Subcutaneous abdominal adipose tissue (tissue), 5 donors: Measurements from ENCODE around the gene PDE9A.

Experiments
- H3K27ac ChIP-seq: one replicate; pipeline ENCODE4 v1.7.0; 2013; ENCODE audit warnings: low read depth, mild to moderate bottlenecking, inconsistent platforms, low read length, moderate library complexity
- H3K27me3 ChIP-seq, 5 donors: one replicate each; pipeline ENCODE4 v1.7.0; 2013; ENCODE audit warnings: low read length in 5 of 5, inconsistent platforms in 1 of 5; ENCODE audit not compliant: control insufficient read depth in 5 of 5, insufficient read depth in 4 of 5
- H3K36me3 ChIP-seq, 5 donors: one replicate each; pipeline ENCODE4 v1.7.0; 2013; ENCODE audit warnings: low read length in 5 of 5; ENCODE audit not compliant: control insufficient read depth in 5 of 5, insufficient read depth in 5 of 5
- H3K4me1 ChIP-seq, 5 donors: one replicate each; pipeline ENCODE4 v1.7.0; 2013; ENCODE audit warnings: low read length in 5 of 5, mild to moderate bottlenecking in 3 of 5, moderate library complexity in 1 of 5; ENCODE audit not compliant: control insufficient read depth in 5 of 5, insufficient read depth in 5 of 5
- H3K4me3 ChIP-seq, 5 donors: one replicate each; pipeline ENCODE4 v1.7.0; 2013; ENCODE audit warnings: low read length in 5 of 5, low read depth in 1 of 5
- H3K9ac ChIP-seq, 5 donors: one replicate each; pipeline ENCODE4 v1.7.0; 2013; ENCODE audit warnings: low read length in 5 of 5, mild to moderate bottlenecking in 4 of 5, moderate library complexity in 3 of 5
- H3K9me3 ChIP-seq, 5 donors: one replicate each; pipeline ENCODE4 v1.7.0; 2013; ENCODE audit warnings: low read length in 5 of 5; ENCODE audit not compliant: control insufficient read depth in 5 of 5
- donor health status: healthy.
- donor health status: healthy.
- donor health status: healthy.
- donor health status: healthy.
- donor health status: healthy.

Gene PDE9A

GRCh38 chr21:42753804-42754203, 100.4 kb downstream of the PDE9A start:
- no peaks in the 10 kb centered on the region for H3K4me1 ChIP-seq
- no peaks in the 10 kb centered on the region for H3K9me3 ChIP-seq
- peaks cover 0 to 17% (median 12%) of the 10 kb centered on the region in 5 donors for H3K36me3 ChIP-seq
- H3K4me3 ChIP-seq, result no peak overlapping the region
- no peak overlapping the region for H3K9ac ChIP-seq
- no peaks in the 10 kb centered on the region for H3K27me3 ChIP-seq
- no peak overlapping the region for H3K27ac ChIP-seq

- no peak overlapping the region for H3K4me3 ChIP-seq
- H3K9me3 ChIP-seq, result no peaks in the 10 kb centered on the region
- H3K27ac ChIP-seq, result no peak overlapping the region
- H3K27me3 ChIP-seq, result peaks cover 0 to 3% (median 0%) of the 10 kb centered on the region in 5 donors
- H3K36me3 ChIP-seq, result peaks cover 0 to 17% (median 12%) of the 10 kb centered on the region in 5 donors
- H3K4me1 ChIP-seq, result no peaks in the 10 kb centered on the region
- no peak overlapping the region for H3K9ac ChIP-seq
Measured at GRCh38 chr21:42754270-42754933, 101.0 kb downstream of the PDE9A start.

GRCh38 chr21:42755031-42755665, 101.7 kb downstream of the PDE9A start:
- Histone ChIP-seq H3K4me3 (no peak overlapping the region), H3K9me3 (no peaks in the 10 kb centered on the region), H3K4me1 (no peaks in the 10 kb centered on the region), H3K27ac (no peak overlapping the region), H3K27me3 (peaks cover 0 to 5% (median 0%) of the 10 kb centered on the region in 5 donors), H3K9ac (no peak overlapping the region), H3K36me3 (peaks cover 0 to 17% (median 12%) of the 10 kb centered on the region in 5 donors)

GRCh38 chr21:42755766-42756579, 102.6 kb downstream of the PDE9A start:
- Histone ChIP-seq H3K9ac (no peak overlapping the region), H3K36me3 (peaks cover 0 to 18% (median 12%) of the 10 kb centered on the region in 5 donors), H3K4me3 (no peak overlapping the region), H3K27ac (no peak overlapping the region), H3K27me3 (peaks cover 0 to 6% (median 0%) of the 10 kb centered on the region in 5 donors), H3K9me3 (no peaks in the 10 kb centered on the region), H3K4me1 (no peaks in the 10 kb centered on the region)

- no peak overlapping the region for H3K9ac ChIP-seq
- H3K36me3 ChIP-seq, result peaks cover 0 to 24% (median 18%) of the 10 kb centered on the region in 5 donors
- H3K27ac ChIP-seq, result no peak overlapping the region
- no peaks in the 10 kb centered on the region for H3K9me3 ChIP-seq
- no peaks in the 10 kb centered on the region for H3K4me1 ChIP-seq
- H3K4me3 ChIP-seq, result no peak overlapping the region
- peaks cover 0 to 10% (median 0%) of the 10 kb centered on the region in 5 donors for H3K27me3 ChIP-seq
Measured at GRCh38 chr21:42756580-42757250, 103.3 kb downstream of the PDE9A start.

GRCh38 chr21:42757422-42757821, 104.0 kb downstream of the PDE9A start:
- Histone ChIP-seq H3K4me3 (no peak overlapping the region), H3K4me1 (no peaks in the 10 kb centered on the region), H3K9ac (no peak overlapping the region), H3K27me3 (peaks cover 0 to 10% (median 2%) of the 10 kb centered on the region in 5 donors), H3K36me3 (peaks cover 0 to 30% (median 25%) of the 10 kb centered on the region in 5 donors), H3K9me3 (no peaks in the 10 kb centered on the region), H3K27ac (no peak overlapping the region)

GRCh38 chr21:42757826-42758655, 104.6 kb downstream of the PDE9A start:
- peaks cover 0 to 10% (median 2%) of the 10 kb centered on the region in 5 donors for H3K27me3 ChIP-seq
- H3K4me1 ChIP-seq, result no peaks in the 10 kb centered on the region
- no peaks in the 10 kb centered on the region for H3K9me3 ChIP-seq
- peaks cover 0 to 32% (median 26%) of the 10 kb centered on the region in 5 donors for H3K36me3 ChIP-seq
- no peak overlapping the region for H3K27ac ChIP-seq
- no peak overlapping the region for H3K9ac ChIP-seq
- H3K4me3 ChIP-seq, result no peak overlapping the region

GRCh38 chr21:42758721-42759593, 105.5 kb downstream of the PDE9A start:
- Histone ChIP-seq H3K9me3 (no peaks in the 10 kb centered on the region), H3K36me3 (peaks cover 0 to 36% (median 34%) of the 10 kb centered on the region in 5 donors), H3K9ac (no peak overlapping the region), H3K27me3 (peaks cover 0 to 10% (median 2%) of the 10 kb centered on the region in 5 donors), H3K4me3 (no peak overlapping the region), H3K4me1 (no peaks in the 10 kb centered on the region), H3K27ac (no peak overlapping the region)
